PFSK-1 (cell line): ENCODE data around the gene LAMB3.

ENCODE experiments used
- FOXP2 ChIP-seq: optimal IDR thresholded peaks from 2 replicates; pipeline ENCODE3; 2011; ENCODE audit warnings: borderline replicate concordance, control low read depth, inconsistent platforms; ENCODE audit not compliant: insufficient read depth; ENCODE audit errors: extremely low read length, extremely low read depth
- POLR2AphosphoS5 ChIP-seq: IDR thresholded peaks from 2 replicates; pipeline ENCODE4 v1.6.1; 2012; ENCODE audit warnings: low read depth, mild to moderate bottlenecking, control low read depth, low read length, moderate library complexity
- REST ChIP-seq, 2 experiments: IDR thresholded peaks; 2 replicates each; pipeline versions ENCODE4 v1.6.1 to v1.8.0; 2011 to 2012; ENCODE audit warnings: low read depth in 2 of 2, low read length in 2 of 2, control low read depth in 1 of 2, inconsistent platforms in 1 of 2, mild to moderate bottlenecking in 1 of 2, moderate library complexity in 1 of 2; ENCODE audit not compliant: insufficient read depth in 1 of 2
- SIN3A ChIP-seq: IDR thresholded peaks from 2 replicates; pipeline ENCODE4 v1.6.1; 2012; ENCODE audit warnings: mild to moderate bottlenecking, low read length, moderate library complexity, borderline replicate concordance; ENCODE audit not compliant: insufficient read depth
- TAF1 ChIP-seq: IDR thresholded peaks from 2 replicates; pipeline ENCODE4 v1.6.1; 2012; ENCODE audit warnings: low read length, control low read depth, borderline replicate concordance; ENCODE audit not compliant: insufficient read depth

Gene LAMB3

GRCh38 chr1:209627027-209627731 lies 25.0 kb downstream of the LAMB3 start:
- TF ChIP-seq POLR2AphosphoS5 (no peak), TAF1 (no peak), FOXP2 (no peak), SIN3A (no peak), REST (IDR thresholded peaks at IDR 0.05; ENCODE audit: insufficient read depth in 1 of 2, low read depth in 2 of 2, low read length in 2 of 2) (no peak)

DNA sequence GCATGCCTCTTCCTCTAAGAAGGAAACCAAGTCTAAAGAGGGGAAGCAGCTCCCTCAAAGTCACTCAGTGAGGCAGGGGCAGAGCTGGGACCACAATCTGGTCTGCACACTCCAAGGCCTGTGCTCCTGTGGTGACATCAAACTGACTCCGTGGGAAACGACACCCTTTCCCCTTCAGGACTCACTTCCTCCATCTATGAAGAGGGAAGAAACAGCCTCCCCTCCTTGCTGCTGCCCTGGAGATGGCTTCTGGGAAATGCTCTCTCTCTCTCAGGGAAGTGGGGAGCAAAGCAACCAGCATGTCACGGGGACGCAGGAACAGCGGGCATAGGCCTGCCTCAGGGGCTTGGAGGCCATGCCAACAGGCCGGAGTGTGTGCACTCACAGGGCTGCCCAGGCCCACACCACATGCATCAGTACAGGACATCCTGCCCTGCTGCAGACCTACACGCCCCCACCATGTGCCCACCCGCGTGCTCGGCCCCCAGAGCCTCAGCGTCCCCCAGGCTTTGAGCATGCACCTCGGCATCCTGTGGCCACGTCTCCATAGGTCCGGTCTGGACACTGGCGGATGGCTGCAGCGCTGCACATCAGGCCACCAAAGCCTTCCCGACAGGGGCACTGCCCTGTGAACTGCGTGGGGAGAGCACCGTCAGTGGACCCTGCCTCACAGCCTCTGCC lies 25.7 kb downstream of the LAMB3 start:
- no peak for TF ChIP-seq REST (IDR thresholded peaks at IDR 0.05; ENCODE audit: insufficient read depth in 1 of 2, low read depth in 2 of 2, low read length in 2 of 2)
- TF ChIP-seq POLR2AphosphoS5: no peak
- TF ChIP-seq FOXP2: no peak
- no peak for TF ChIP-seq SIN3A
- no peak for TF ChIP-seq TAF1

DNA sequence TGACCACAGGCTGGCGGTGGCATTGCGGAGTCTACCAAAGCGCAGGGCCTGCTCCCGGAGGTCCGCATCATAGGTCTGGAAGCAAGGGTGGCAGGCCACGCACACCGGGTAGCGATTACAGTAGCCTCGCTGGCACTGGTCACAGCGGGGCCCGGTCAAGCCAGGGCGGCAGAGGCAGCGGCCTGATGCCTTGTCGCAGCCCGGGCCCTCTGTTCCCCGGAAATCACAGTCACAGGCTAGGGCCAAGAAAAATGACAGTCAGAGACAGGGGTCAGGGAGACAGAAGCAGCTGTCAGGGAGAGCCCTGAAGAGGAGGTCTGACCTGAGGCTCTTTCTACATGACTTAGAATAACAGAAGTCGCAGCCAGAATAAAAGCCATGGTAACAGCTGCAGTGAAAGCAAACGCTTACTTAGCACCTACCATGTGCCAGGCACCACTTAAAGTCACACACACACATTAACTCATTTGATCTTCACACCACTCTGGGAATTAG lies 26.4 kb downstream of the LAMB3 start:
- TF ChIP-seq TAF1: no peak
- no peak for TF ChIP-seq FOXP2
- TF ChIP-seq POLR2AphosphoS5: no peak

DNA sequence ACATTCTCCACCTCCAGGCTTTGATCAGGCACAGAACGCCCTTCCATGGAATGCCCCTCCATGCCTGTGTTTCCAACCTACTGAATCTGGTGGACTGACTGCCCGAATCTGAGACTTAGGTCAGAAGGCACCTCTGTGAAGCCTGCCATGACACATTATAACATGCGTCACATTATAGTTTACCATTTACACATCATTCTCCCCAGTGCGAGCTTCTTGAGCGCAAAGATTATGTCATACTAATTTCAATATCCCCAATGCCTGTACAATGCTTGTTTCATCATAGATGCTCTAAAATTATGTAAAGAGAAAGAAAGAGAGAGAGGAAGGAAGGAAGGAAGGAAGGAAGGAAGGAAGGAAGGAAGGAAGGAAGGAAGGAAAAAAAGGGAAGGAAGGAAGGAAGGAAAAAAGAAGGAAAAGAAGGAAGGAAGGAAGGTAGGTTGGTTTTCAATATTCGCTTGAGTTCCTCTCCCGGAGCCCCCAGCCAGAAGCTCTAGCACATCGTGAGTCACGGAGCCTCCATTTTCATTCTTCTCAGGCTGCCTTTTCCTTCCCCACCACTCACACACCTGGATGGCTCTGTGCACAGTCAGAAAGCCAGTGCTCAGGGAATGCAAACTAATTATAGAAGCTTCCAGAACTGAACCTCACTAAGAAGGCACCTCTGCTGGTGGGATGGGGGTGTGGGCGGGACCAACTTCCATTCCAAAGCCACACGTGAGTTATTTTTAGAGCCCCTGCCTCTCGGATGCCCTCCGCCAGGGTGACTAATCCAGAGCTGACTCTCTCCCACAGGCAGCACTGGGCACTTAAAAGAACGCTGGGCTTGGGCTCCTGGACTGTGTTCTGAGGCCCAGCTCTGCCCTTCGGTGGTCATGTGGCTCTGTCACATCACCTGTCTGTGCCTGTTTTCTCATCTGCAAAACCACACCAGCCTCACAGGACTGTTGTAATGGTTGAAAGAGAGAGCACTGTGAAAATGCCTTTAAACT lies 27.4 kb downstream of the LAMB3 start:
- TF ChIP-seq POLR2AphosphoS5 (no peak), SIN3A (no peak), TAF1 (no peak), REST (IDR thresholded peaks at IDR 0.05; ENCODE audit: insufficient read depth in 1 of 2, low read depth in 2 of 2, low read length in 2 of 2) (no peak), FOXP2 (no peak)
